Activated T-cell treated with anti-CD3 and anti-CD28 coated beads, Interleukin-2, amount 50 U/mL, for 24 hours (primary cell): ENCODE results near the gene DGKD.

Source experiments
- DNase-seq: peaks from one replicate; pipeline ENCODE4 v3.0.0-alpha.2; 2020
- H3K27ac Mint-ChIP-seq: 2 replicates; pipeline ENCODE4 v1.8.0; 2020; ENCODE audit warnings: mild to moderate bottlenecking, mixed read lengths
- H3K27me3 Mint-ChIP-seq: 2 replicates; pipeline ENCODE4 v1.8.0; 2020; ENCODE audit warnings: mixed read lengths
- H3K36me3 Mint-ChIP-seq: 2 replicates; pipeline ENCODE4 v1.8.0; 2020; ENCODE audit warnings: low read depth, mixed read lengths
- H3K4me1 Mint-ChIP-seq: 2 replicates; pipeline ENCODE4 v1.8.0; 2020; ENCODE audit warnings: low read depth, mixed read lengths
- H3K4me3 Mint-ChIP-seq: 2 replicates; pipeline ENCODE4 v1.8.0; 2020; ENCODE audit warnings: mild to moderate bottlenecking, moderate library complexity, mixed read lengths
- H3K9me3 Mint-ChIP-seq: 2 replicates; pipeline ENCODE4 v1.8.0; 2020; ENCODE audit warnings: mixed read lengths

Gene DGKD, protein sequence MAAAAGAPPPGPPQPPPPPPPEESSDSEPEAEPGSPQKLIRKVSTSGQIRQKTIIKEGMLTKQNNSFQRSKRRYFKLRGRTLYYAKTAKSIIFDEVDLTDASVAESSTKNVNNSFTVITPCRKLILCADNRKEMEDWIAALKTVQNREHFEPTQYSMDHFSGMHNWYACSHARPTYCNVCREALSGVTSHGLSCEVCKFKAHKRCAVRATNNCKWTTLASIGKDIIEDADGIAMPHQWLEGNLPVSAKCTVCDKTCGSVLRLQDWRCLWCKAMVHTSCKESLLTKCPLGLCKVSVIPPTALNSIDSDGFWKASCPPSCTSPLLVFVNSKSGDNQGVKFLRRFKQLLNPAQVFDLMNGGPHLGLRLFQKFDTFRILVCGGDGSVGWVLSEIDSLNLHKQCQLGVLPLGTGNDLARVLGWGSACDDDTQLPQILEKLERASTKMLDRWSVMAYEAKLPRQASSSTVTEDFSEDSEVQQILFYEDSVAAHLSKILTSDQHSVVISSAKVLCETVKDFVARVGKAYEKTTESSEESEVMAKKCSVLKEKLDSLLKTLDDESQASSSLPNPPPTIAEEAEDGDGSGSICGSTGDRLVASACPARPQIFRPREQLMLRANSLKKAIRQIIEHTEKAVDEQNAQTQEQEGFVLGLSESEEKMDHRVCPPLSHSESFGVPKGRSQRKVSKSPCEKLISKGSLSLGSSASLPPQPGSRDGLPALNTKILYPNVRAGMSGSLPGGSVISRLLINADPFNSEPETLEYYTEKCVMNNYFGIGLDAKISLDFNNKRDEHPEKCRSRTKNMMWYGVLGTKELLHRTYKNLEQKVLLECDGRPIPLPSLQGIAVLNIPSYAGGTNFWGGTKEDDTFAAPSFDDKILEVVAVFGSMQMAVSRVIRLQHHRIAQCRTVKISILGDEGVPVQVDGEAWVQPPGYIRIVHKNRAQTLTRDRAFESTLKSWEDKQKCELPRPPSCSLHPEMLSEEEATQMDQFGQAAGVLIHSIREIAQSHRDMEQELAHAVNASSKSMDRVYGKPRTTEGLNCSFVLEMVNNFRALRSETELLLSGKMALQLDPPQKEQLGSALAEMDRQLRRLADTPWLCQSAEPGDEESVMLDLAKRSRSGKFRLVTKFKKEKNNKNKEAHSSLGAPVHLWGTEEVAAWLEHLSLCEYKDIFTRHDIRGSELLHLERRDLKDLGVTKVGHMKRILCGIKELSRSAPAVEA

DNA sequence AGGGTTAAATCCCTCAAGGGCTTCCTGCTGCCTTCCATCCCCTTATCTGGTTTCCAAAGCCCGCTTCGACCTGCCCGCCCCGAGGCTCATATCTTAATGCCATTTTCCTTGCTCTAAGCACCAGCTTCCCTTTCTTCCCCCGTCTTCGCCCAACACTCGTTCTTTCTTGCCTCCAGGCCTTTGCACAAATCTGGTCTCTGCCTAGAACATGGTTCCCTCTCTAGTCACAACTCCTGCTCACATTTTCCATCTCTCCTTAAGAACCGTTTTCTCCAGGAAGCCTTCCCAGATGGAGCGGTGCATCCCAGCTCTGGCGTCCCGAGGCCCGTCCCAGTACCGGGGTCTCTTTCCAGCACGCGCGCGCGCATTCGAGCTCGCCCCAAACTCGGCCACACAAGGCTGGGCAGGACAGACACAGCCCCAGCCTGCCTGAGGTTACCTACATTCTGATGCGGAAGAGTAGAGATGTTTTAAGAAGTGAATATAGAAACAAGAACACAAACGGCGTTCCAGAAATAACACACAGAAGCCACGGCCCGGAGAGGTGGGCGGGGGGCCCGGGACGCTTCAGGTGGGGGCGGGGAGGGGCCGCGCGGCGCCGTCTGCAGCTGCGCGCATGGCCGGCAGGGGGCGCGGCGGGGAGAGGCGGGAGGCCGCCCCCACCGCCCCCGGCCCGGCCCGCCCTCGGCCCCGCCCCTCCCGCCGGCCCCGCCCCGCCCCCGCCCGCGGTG, at the start of gene DGKD:
DGKD (plus strand) TSS at position 726 of the 731 bp plus-strand sequence. CDS start 25 bp downstream, outside the sequence.
- Mint-ChIP-seq H3K27me3 (no peaks in the 10 kb centered on the region), H3K27ac (peak within 1 kb of the TSS; percentile 93), H3K4me3 (peak within 1 kb of the TSS; percentile 87), H3K9me3 (no peaks in the 10 kb centered on the region), H3K4me1 (peaks cover 79% of the 10 kb centered on the region), H3K36me3 (peaks cover 40% of the 10 kb centered on the region)
- DNase-seq, result peak; percentile 86

DNA sequence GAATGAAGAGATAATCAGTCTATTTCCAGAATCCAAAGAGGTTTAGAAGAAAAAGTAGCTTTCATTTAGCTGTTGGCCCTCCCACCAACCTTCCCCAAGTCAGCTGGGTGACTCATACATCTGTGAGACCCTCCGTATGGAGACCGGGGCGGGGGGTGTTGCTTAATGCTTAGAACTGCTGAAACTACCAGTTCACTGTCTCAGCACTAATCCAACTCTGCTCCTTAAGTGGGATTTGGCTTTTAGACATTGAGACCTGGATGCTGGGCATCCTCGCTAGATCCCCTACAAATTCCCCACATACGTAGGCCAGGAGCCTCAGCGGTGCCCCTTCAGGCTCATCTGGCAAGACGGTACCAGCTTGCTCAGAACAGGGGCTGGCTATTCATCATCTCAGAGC, 46.7 kb upstream of the DGKD start, which contains the start of gene SAG:
SAG (plus strand) TSS at position 252 of the 400 bp plus-strand sequence. CDS start 1,374 bp downstream, outside the sequence.
- no peaks in the 10 kb centered on the region for H3K9me3 Mint-ChIP-seq
- no peak within 1 kb of the TSS for H3K27ac Mint-ChIP-seq
- H3K4me3 Mint-ChIP-seq, result no peak within 1 kb of the TSS

DNA sequence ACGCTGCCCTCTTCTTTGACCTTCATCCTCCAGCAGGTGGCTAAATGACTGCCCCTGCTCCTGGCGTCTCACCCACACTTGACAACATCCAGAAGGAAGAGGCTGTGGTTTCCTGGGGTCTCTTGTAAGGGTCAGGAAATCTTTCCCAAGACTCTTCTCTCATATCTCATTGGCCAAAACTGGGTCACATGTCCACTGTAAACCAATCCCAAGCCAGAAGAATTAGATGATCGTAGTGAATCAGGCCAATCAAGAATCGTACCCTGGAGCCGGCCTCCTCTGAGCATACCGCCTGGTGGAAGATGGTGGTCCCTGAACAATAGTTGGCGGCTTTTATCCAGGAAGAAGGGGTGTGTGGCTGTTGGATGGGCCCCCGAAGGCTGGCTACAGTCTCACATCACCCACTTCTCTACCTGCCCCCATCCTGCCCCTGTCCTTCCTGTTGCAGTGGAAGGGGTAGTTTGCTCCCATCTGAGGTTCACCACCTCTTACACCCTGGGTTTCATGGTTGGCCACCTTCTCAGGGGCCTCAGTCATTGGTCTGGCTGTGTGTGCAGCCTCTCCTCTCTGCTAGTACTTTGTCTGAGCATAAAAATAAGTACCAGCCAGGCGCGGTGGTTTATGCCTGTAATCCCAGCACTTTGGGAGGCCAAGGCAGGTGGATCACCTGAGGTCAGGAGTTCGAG, 42.9 kb upstream of the DGKD start:
- H3K36me3 Mint-ChIP-seq, result no peaks in the 10 kb centered on the region

More for the DNA sequence above, 46.7 kb upstream of the DGKD start, which contains the start of gene SAG:
- DNase-seq, result no peak
- no peaks in the 10 kb centered on the region for H3K27me3 Mint-ChIP-seq
- H3K36me3 Mint-ChIP-seq, result no peaks in the 10 kb centered on the region
- no peaks in the 10 kb centered on the region for H3K4me1 Mint-ChIP-seq

DNA sequence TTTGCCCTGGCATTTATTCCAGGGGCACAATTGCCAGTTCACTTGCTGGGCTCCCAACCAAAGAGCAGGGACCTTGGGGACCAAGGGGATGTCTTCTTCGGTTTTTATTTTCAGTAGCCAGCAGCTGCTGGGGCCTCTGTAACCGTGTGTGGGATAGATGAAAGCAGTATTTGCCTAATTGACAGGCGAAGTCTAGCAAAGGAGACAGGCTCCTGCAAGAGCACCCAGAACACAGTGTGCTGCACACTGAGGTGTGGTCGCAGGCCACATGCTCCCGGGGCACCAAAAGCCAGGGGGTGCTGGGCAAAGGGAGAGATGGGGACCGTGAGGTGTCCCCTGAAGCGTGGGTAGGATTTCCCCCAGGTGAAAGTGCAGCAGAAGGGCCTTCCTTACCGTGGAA, 41.4 kb upstream of the DGKD start:
- Mint-ChIP-seq H3K4me1 (no peaks in the 10 kb centered on the region), H3K4me3 (no peak overlapping the region), H3K27me3 (no peaks in the 10 kb centered on the region), H3K36me3 (no peaks in the 10 kb centered on the region), H3K9me3 (no peaks in the 10 kb centered on the region), H3K27ac (no peak overlapping the region)
- DNase-seq, result no peak

More for the DNA sequence above, 42.9 kb upstream of the DGKD start:
- no peak for DNase-seq
- no peak overlapping the region for H3K27ac Mint-ChIP-seq
- no peak overlapping the region for H3K4me3 Mint-ChIP-seq
- H3K4me1 Mint-ChIP-seq, result no peaks in the 10 kb centered on the region
- H3K27me3 Mint-ChIP-seq, result no peaks in the 10 kb centered on the region
- H3K9me3 Mint-ChIP-seq, result no peaks in the 10 kb centered on the region

DNA sequence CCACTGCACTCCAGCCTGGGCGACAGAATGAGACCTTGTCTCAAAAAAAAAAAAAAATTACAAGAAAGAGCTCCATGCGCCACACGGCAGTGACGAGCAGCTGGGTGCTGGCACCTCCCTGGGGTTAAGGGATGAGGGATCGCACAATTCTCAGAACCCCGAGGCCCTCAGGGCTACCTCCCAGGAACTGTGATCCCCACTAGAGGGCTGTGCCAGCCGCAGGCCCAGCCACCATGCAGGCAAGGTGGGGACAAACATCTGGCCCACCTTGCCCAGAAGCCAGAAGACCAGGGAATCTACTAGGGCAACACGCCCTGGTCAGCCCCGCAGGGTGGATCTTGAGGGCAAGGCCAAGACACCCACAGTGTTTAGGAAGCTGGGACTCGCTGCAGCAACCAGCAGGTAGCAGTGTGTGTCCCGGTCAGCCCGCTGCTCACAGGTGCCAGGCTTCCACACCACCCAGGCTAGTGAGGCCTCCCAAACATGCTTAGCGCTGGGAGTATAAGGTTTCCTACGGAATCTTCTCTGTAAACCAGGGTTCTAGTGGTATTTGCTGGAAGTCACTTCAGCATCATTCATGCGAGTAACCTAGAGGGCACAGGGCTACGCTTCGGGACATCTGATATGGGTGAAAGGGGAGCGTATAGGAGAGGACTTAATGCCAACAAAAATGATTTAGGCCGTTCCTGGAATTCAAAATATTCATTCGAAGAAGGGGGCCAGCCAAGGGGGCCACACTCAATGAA, 39.9 kb upstream of the DGKD start:
- no peak overlapping the region for H3K4me3 Mint-ChIP-seq
- no peaks in the 10 kb centered on the region for H3K36me3 Mint-ChIP-seq
- H3K27ac Mint-ChIP-seq, result no peak overlapping the region
- no peaks in the 10 kb centered on the region for H3K4me1 Mint-ChIP-seq
- no peaks in the 10 kb centered on the region for H3K27me3 Mint-ChIP-seq
- DNase-seq, result no peak
- no peaks in the 10 kb centered on the region for H3K9me3 Mint-ChIP-seq

DNA sequence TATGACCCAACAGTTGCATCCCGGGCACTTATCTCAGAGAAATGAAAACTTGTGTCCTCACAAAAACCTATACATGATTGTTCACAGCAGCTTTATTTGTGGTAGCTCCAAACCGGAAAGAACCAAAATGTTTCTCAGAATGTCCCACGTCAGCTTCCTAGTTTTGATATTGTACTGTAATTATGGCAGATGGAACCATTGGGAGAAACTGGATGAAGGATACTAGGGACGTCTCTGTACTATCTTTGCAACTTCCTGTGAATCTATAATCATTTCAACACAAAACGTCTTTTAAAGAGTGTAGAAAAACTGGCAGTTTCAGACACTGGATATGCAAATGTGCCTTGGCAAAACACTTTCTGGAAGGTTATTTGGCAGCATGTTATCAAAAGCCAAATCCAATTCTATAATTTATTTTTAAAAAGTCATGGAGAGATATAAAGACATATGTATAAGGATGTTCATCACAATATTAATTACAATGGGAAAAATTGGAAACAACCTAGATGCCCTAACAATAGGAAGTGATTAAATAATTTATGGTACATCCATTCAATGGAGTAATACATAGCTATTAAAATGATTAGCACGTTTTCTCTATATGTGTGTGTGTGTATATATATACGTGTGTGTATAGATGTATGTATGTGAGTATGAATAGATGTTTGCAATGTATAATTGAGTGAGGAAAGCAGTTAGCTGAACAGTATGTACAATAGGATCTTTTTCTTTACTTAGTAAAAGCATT, 36.9 kb upstream of the DGKD start:
- no peaks in the 10 kb centered on the region for H3K9me3 Mint-ChIP-seq
- no peaks in the 10 kb centered on the region for H3K4me1 Mint-ChIP-seq
- no peaks in the 10 kb centered on the region for H3K27me3 Mint-ChIP-seq
- no peak for DNase-seq
- H3K27ac Mint-ChIP-seq, result no peak overlapping the region
- H3K36me3 Mint-ChIP-seq, result no peaks in the 10 kb centered on the region
- H3K4me3 Mint-ChIP-seq, result no peak overlapping the region

DNA sequence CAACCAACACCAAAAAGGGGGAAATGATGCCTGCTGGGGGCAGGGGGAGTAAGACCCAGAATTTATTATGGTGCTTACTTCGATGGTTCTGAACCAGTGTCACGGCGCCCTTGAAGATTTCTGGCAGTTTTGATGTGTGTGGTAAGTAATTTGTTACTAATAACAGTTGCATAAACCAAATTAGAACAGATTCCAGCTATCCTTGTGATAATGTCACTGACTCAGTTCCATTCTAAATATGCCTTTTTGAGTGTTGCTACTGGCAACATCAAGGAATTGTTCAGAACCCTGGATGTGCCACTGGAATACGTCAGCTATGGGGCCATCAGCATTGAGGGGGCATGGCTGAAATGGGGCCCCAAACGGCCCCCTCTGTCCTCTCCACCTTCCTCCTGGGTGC, 35.0 kb upstream of the DGKD start:
- Mint-ChIP-seq H3K4me3 (no peak overlapping the region), H3K4me1 (peaks cover 5% of the 10 kb centered on the region), H3K9me3 (no peaks in the 10 kb centered on the region), H3K27me3 (no peaks in the 10 kb centered on the region), H3K36me3 (no peaks in the 10 kb centered on the region), H3K27ac (no peak overlapping the region)
- DNase-seq, result no peak

DNA sequence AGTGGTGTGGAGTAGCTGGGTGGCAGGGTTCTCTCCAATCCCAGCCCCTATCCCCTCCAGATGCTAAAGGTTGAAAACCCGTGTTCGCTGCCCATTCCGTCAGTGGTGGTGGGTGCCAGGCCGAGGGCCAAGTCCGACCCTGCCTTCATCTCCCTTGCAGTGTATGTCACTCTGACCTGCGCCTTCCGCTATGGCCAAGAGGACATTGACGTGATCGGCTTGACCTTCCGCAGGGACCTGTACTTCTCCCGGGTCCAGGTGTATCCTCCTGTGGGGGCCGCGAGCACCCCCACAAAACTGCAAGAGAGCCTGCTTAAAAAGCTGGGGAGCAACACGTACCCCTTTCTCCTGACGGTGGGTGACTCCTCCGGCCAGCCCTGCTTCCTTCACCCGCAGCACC, 33.8 kb upstream of the DGKD start:
- Mint-ChIP-seq H3K27me3 (no peaks in the 10 kb centered on the region), H3K27ac (no peak overlapping the region), H3K9me3 (no peaks in the 10 kb centered on the region), H3K4me1 (peaks cover 5% of the 10 kb centered on the region), H3K36me3 (no peaks in the 10 kb centered on the region), H3K4me3 (no peak overlapping the region)
- DNase-seq, result no peak

DNA sequence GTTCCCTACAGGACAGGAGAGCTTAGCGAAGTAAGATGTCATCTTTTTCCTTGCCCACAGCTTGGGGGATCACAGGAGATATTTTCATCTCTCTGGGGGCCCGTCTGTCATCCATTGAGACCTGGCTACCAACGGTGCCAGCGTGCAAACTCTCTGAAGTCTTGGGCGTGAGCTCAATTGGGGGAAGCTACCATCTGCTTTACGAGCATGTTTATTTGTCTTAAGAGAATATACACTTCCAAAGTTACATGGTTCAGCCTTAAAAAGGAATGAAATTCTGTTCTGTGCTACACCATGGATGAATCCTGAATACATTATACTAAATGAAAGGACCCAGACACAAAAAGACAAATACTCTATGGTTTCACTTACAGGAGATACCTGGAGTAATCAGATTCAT, 33.1 kb upstream of the DGKD start:
- H3K27ac Mint-ChIP-seq, result no peak overlapping the region
- no peaks in the 10 kb centered on the region for H3K27me3 Mint-ChIP-seq
- no peak for DNase-seq
- H3K36me3 Mint-ChIP-seq, result no peaks in the 10 kb centered on the region
- peaks cover 5% of the 10 kb centered on the region for H3K4me1 Mint-ChIP-seq
- no peak overlapping the region for H3K4me3 Mint-ChIP-seq
- no peaks in the 10 kb centered on the region for H3K9me3 Mint-ChIP-seq

DNA sequence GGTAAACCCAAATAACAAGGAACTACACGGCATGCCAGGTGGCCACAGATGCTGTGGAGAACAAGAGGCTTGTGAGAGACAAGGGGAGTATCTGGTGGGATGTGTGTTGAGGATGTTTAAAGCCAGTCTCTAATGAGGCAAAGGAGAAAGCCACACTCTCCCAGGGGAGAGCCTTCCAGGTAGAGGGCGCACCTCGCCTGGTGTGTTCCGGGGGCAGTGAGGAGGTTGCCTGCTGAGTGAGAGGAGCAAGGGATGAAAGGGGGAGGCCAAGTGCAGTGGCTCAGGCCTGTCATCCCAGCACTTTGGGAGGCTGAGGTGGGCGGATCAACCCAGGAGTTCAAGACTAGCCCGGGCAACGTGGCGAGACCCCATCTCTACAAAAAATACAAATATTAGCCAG, 30.4 kb upstream of the DGKD start:
- no peak for DNase-seq
- H3K9me3 Mint-ChIP-seq, result no peaks in the 10 kb centered on the region
- no peak overlapping the region for H3K27ac Mint-ChIP-seq
- H3K4me3 Mint-ChIP-seq, result no peak overlapping the region
- H3K36me3 Mint-ChIP-seq, result no peaks in the 10 kb centered on the region
- no peaks in the 10 kb centered on the region for H3K27me3 Mint-ChIP-seq
- H3K4me1 Mint-ChIP-seq, result peaks cover 5% of the 10 kb centered on the region

DNA sequence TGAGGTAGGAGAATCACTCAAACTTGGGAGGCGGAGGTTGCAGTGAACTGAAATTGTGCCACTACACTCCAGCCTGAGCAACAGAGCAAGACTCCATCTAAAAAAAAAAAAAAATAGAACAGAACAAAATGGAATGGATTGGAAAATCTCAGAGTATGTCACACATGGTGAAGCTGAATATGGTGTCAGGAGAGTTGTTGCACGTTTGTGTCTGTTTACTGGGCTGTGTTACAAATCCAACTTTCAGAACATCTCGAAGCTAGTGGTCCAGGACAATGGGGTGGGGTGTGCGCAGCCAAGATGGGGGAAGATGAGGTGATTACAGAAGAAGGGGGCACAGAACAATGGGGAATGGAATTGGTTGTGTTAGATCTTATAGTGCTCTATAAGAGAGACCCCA, 29.0 kb upstream of the DGKD start:
- Mint-ChIP-seq H3K27me3 (no peaks in the 10 kb centered on the region), H3K4me3 (no peak overlapping the region), H3K36me3 (no peaks in the 10 kb centered on the region), H3K9me3 (no peaks in the 10 kb centered on the region), H3K4me1 (peaks cover 8% of the 10 kb centered on the region), H3K27ac (no peak overlapping the region)
- no peak for DNase-seq

DNA sequence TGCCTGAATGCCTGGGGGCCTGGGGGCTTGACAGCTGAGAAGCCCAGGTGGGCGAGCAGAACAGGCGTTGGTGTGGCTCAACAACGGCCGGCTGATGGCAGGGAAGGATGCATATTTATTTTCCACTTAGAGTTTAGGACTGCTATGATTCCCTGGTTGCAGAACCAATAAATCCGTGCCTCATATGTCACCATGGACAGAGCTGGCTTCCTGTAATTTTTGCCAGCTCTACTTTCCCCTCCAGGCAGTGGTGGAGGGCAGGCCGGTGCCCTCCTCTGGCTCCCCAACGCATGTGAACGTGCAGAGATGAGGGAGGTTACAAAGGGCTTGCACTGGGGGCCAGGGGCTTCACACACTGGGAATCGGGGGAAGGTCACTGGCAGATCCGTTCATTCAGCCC, 28.5 kb upstream of the DGKD start:
- Mint-ChIP-seq H3K9me3 (no peaks in the 10 kb centered on the region), H3K4me1 (peaks cover 8% of the 10 kb centered on the region), H3K27me3 (no peaks in the 10 kb centered on the region), H3K4me3 (no peak overlapping the region), H3K36me3 (no peaks in the 10 kb centered on the region), H3K27ac (no peak overlapping the region)
- DNase-seq, result no peak
